Measurements from ENCODE around the gene GREB1.

GREB1 gene

GRCh38 chr2:11552260-11552638, 18.4 kb downstream of the GREB1 start:
- Histone ChIP-seq H3K36me3 (no peaks in the 10 kb centered on the region), H3K27me3 (peaks cover 59% of the 10 kb centered on the region), H3K4me3 (ENCODE audit: low read depth in 1 of 2, low read length in 1 of 2) (no peak overlapping the region), H3K27ac (no peak overlapping the region), H3K9me3 (no peaks in the 10 kb centered on the region), H3K4me1 (ENCODE audit: control insufficient read depth in 1 of 2, insufficient read depth in 1 of 2, low read depth in 1 of 2, low read length in 1 of 2) (peaks cover 14% of the 10 kb centered on the region in 2 experiments)
- TF ChIP-seq, protein P1, sequence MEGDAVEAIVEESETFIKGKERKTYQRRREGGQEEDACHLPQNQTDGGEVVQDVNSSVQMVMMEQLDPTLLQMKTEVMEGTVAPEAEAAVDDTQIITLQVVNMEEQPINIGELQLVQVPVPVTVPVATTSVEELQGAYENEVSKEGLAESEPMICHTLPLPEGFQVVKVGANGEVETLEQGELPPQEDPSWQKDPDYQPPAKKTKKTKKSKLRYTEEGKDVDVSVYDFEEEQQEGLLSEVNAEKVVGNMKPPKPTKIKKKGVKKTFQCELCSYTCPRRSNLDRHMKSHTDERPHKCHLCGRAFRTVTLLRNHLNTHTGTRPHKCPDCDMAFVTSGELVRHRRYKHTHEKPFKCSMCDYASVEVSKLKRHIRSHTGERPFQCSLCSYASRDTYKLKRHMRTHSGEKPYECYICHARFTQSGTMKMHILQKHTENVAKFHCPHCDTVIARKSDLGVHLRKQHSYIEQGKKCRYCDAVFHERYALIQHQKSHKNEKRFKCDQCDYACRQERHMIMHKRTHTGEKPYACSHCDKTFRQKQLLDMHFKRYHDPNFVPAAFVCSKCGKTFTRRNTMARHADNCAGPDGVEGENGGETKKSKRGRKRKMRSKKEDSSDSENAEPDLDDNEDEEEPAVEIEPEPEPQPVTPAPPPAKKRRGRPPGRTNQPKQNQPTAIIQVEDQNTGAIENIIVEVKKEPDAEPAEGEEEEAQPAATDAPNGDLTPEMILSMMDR (IDR thresholded peaks at IDR 0.05), result no peak

- TF ChIP-seq, protein P1 (IDR thresholded peaks at IDR 0.05), result no peak
- H3K27me3 ChIP-seq, result peaks cover 75% of the 10 kb centered on the region
- H3K4me1 ChIP-seq (ENCODE audit: control insufficient read depth in 1 of 2, insufficient read depth in 1 of 2, low read depth in 1 of 2, low read length in 1 of 2), result peaks cover 14% of the 10 kb centered on the region in 2 experiments
- no peak overlapping the region for H3K27ac ChIP-seq
- peak overlapping the region in 1 of 2 experiments; percentile 2 for H3K4me3 ChIP-seq (ENCODE audit: low read depth in 1 of 2, low read length in 1 of 2)
- H3K9me3 ChIP-seq, result no peaks in the 10 kb centered on the region
- no peaks in the 10 kb centered on the region for H3K36me3 ChIP-seq
These were observed 20.0 kb downstream of the GREB1 start for GRCh38 chr2:11553661-11554398.

DNA sequence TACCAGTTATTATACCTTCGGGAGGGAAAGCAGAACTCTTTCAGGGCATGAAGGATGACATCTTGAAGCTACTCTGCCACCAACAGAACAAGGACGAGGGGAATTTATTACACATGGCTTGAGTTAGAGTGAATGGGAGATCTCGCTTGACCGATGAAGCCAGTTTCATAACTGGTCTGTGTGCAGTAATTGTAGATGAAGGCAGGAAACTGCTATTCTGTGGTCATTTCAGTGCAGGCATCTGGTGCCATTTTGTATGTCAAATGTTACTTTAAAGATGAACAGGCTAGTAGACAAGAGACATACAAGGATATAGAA, 20.5 kb downstream of the GREB1 start:
- H3K36me3 ChIP-seq, result no peaks in the 10 kb centered on the region
- no peak overlapping the region for H3K27ac ChIP-seq
- H3K4me1 ChIP-seq (ENCODE audit: control insufficient read depth in 1 of 2, insufficient read depth in 1 of 2, low read depth in 1 of 2, low read length in 1 of 2), result peaks cover 14% of the 10 kb centered on the region in 2 experiments
- TF ChIP-seq, protein P1 (IDR thresholded peaks at IDR 0.05), result no peak
- H3K9me3 ChIP-seq, result no peaks in the 10 kb centered on the region
- H3K27me3 ChIP-seq, result peaks cover 80% of the 10 kb centered on the region
- no peak overlapping the region for H3K4me3 ChIP-seq (ENCODE audit: low read depth in 1 of 2, low read length in 1 of 2)

GRCh38 chr2:11556101-11556806, 22.4 kb downstream of the GREB1 start:
- no peak overlapping the region for H3K4me3 ChIP-seq (ENCODE audit: low read depth in 1 of 2, low read length in 1 of 2)
- H3K36me3 ChIP-seq, result no peaks in the 10 kb centered on the region
- no peaks in the 10 kb centered on the region for H3K9me3 ChIP-seq
- peaks cover 14% of the 10 kb centered on the region in 2 experiments for H3K4me1 ChIP-seq (ENCODE audit: control insufficient read depth in 1 of 2, insufficient read depth in 1 of 2, low read depth in 1 of 2, low read length in 1 of 2)
- TF ChIP-seq, protein P1 (IDR thresholded peaks at IDR 0.05), result no peak
- H3K27me3 ChIP-seq, result peaks cover 77% of the 10 kb centered on the region
- H3K27ac ChIP-seq, result no peak overlapping the region

DNA sequence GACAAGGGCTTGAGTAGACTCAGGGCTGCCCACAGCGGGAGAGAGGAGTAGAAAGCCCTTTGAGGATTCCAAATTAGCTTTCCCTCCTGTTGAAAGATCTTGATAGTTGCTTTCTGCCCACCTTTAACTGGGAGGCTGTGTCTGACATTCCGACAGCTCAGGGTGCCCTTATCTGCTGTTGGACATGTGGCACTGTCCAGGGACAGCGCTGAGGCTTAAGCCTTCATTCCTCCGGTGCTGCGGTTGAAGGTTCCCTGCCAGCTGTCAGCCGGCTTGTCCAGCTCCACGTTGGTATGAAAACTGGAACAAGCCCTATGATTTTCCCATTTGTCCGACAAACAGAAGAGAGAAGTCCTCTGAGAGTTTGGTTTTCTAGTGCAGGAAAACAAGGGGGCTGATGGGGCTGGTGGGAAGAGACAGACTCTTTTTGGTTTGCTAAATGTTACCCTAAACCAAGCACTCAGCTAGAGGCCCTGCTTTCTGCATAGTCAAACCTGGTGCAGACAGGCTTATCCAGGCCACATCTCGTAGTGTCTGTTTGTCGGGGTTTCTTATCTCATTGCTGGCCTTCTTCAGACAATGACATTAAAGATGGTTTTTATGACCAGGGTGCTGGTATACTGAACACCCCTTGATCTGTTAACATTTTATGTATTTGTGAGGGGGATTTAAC, 24.5 kb downstream of the GREB1 start:
- Histone ChIP-seq H3K4me1 (ENCODE audit: control insufficient read depth in 1 of 2, insufficient read depth in 1 of 2, low read depth in 1 of 2, low read length in 1 of 2) (peaks cover 14% of the 10 kb centered on the region in 2 experiments), H3K27me3 (peaks cover 59% of the 10 kb centered on the region), H3K36me3 (no peaks in the 10 kb centered on the region)

More for the DNA sequence above, 24.5 kb downstream of the GREB1 start:
- Histone ChIP-seq H3K9me3 (no peaks in the 10 kb centered on the region), H3K4me3 (ENCODE audit: low read depth in 1 of 2, low read length in 1 of 2) (no peak overlapping the region), H3K27ac (no peak overlapping the region)
- TF ChIP-seq, protein P1 (IDR thresholded peaks at IDR 0.05), result no peak
